Nasal cavity respiratory epithelium epithelial cell of viscerocranial mucosa (primary cell): ENCODE results near the gene ANKRD37. TPM values are rescaled to one million over a fixed set of nuclear protein-coding genes. Genes with fewer than 3 reads are reported as not detected.

Experiments
- total RNA-seq: library from RNA; depleted of rRNA; stranded (reverse); fragments of >200 nt; gene quantifications from 2 replicates; pipeline ENCODE4 v1.2.3, GENCODE V29; 2014

ANKRD37 gene, protein sequence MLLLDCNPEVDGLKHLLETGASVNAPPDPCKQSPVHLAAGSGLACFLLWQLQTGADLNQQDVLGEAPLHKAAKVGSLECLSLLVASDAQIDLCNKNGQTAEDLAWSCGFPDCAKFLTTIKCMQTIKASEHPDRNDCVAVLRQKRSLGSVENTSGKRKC
- total RNA-seq = 3.8 and 5.5 TPM in 2 replicates

DNA sequence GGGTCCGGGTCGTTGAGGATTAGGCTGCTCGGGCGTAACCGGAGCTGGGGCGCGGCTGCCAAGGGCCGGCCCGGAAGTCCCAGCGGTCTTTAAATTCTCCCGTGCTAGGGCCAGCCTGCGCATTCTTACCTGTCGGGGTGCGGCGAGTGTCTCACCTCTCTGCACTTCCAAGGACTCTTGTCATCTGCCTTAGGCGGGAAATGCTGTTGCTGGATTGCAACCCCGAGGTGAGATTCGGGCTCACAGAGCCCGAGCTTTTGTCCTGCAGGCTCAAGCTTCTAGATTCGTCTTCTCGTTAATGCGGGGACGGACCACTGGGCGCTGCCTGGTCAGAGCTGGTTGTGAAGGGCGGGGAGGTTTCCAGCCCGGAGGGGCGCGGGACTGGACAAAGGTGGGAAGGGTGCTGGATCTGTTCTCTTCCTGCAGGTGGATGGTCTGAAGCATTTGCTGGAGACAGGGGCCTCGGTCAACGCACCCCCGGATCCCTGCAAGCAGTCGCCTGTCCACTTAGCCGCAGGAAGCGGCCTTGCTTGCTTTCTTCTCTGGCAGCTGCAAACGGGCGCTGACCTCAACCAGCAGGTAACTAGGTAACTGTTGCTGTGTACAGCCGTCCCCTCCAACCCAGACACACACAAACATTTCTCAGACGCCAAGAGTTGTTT lies at the start of gene ANKRD37:
Gene ANKRD37 (plus strand): TSS at position 118 of the 662 bp plus-strand sequence. CDS start 83 bp downstream, at position 201.

DNA sequence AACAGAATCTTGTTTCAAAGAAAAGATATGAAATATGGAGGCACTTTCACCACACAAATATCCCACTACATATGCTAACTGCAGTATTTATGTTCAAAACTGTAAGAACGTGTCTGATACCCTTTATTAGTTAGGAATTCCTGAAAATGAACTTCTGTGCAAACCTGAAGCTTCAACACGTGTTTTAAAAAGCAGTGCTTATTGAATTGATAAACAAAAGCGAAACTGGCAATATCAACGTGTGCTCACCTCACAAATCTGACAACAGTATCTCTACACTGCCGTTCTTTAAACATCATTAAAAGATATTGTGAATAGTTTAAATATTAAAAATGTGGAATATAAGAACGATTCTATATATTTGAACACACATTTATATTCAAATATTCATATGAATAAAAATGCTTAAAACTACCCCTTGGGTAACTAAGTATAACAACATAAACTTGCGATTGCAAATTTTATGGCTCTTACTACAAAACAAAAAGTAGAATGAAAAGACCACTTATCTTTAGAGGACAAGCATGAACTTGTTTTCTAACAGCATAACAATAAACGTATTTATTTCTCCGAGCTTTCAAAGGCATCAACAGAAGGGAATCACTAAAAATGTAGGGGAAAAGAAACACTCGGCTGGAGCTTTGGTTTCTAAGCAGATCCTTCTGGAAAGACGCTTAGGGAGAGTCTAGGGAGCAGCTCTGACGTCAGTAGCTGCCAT lies 1.2 kb upstream of the ANKRD37 start, which contains the start of gene LRP2BP:
Gene LRP2BP (minus strand): TSS at position 687 of the 718 bp plus-strand sequence. CDS start 17,738 bp downstream, outside the sequence.

DNA sequence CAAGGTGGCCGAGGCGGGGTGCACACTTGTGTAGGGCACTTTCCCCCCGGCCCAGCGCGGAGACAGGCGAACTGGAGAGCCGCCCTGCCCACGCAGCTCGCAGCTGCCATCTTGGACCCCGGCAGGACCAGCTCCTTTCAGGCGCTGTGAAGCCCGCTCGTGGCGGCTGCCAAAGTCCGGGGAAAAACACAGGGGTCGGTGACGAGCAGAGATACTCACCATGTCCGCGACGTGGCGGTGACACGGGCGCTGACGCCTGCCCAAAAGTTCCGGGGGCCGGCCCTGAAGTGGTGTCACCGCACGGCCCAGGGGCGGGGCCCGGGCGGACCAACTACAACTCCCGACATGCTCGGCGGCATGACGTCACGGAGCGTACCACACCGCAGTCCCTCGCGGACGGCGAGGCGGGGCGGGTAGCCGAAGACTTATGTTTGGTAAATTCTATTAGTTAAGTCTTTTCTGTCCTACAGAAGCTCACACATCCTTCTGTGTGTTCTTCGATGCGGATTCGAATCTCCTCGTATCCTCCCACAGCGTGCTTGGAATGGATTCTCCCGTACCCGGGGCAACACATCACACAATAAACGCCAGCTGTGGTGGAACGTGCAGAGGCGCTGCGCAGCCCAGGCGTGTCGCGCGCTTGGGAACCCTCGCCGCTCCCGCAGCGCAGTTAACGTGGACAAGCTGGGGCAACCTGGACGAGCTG lies 29.2 kb downstream of the ANKRD37 start, which contains the start of gene UFSP2:
Gene UFSP2 (minus strand): TSS at position 318 of the 706 bp plus-strand sequence. CDS start 96 bp downstream, at position 222.

Other genes starting within 250 kb of the ANKRD37 start
- gene CFAP97, start 192.8 kb upstream of the ANKRD37 start, total RNA-seq = 40.0 and 46.5 TPM in 2 replicates
- 16.7 and 17.3 TPM in 2 replicates for gene SNX25, start 187.2 kb upstream of the ANKRD37 start, total RNA-seq
- 0.34 and 0.43 TPM in 2 replicates for gene LRP2BP, start 917 bp upstream of the ANKRD37 start, total RNA-seq
- gene UFSP2, start 29.1 kb downstream of the ANKRD37 start, total RNA-seq = 25.6 and 28.4 TPM in 2 replicates
- gene CCDC110, start 74.9 kb downstream of the ANKRD37 start, total RNA-seq = 0.14 and 0.34 TPM in 2 replicates
- 0.68 and 0.71 TPM in 2 replicates for gene PDLIM3, start 138.7 kb downstream of the ANKRD37 start, total RNA-seq